Testis (tissue), 3 donors: ENCODE data around the gene SIX5. TPM values are rescaled to one million over a fixed set of nuclear protein-coding genes. Genes with fewer than 3 reads are reported as not detected.

ENCODE experiments used
- DNase-seq: peaks from one replicate; pipeline ENCODE4 v3.0.0-alpha.2; 2019
- H3K27ac ChIP-seq, 2 donors: fragments of 200-600 bp; sonication (generic); one replicate each; pipeline ENCODE4 v1.5.1; 2019
- H3K27me3 ChIP-seq: fragments of 200-600 bp; sonication (generic); one replicate; pipeline ENCODE4 v1.5.1; 2019
- H3K36me3 ChIP-seq: fragments of 200-600 bp; sonication (generic); one replicate; pipeline ENCODE4 v1.5.1; 2017; ENCODE audit warnings: low read depth; ENCODE audit errors: missing control alignments
- H3K4me1 ChIP-seq: fragments of 200-600 bp; sonication (generic); one replicate; pipeline ENCODE4 v1.5.1; 2019
- H3K4me3 ChIP-seq, 2 donors: fragments of 200-600 bp; sonication (generic); one replicate each; pipeline ENCODE4 v1.5.1; 2017 to 2019
- H3K9me3 ChIP-seq: fragments of 200-600 bp; sonication (generic); one replicate; pipeline ENCODE4 v1.5.1; 2017
- POLR2A ChIP-seq: fragments of 450-650 bp; IDR thresholded peaks from one replicate; pipeline ENCODE4 v1.6.1; 2017; ENCODE audit warnings: antibody characterized with exemption, mild to moderate bottlenecking, moderate library complexity
- WGBS, 2 donors: methylation state at CpG; one replicate each; pipeline ENCODE4 v1.1.5; 2018; 5-methylcytosine and 5-hydroxymethylcytosine counted together
- intact Hi-C: fragments of 100-400 bp; cut with DNase I; formaldehyde crosslinking; loops from one replicate; pipeline ENCODE4 v1.15.1; 2023; ENCODE audit warnings: low total_unique reads
- polyA plus RNA-seq: library from polyadenylated mRNA; stranded (reverse); fragments of 350-450 nt; fragmentation: Illumina TruSeq; extraction: RNeasy Lipid Tissue Mini Kit (QIAGEN cat#74804); gene quantifications from one replicate; pipeline ENCODE4 v1.2.3, GENCODE V29; 2014; ENCODE audit warnings: low read depth, low replicate concordance; ENCODE audit not compliant: insufficient read depth
- total RNA-seq, 2 donors: library from RNA; depleted of rRNA; stranded (reverse); fragments of >200 nt; gene quantifications; one replicate each; pipeline ENCODE4 v1.2.3, GENCODE V29; 2016
- TF ChIP-seq, protein P1 (sequence below), 3 experiments: fragments of 450-650 bp in 2 of 3; fragments of 200-600 bp in 1 of 3; sonication (generic) in 1 of 3; IDR thresholded peaks; one replicate each; pipeline ENCODE4 v1.5.1; 2016 to 2019; ENCODE audit warnings: antibody characterized with exemption in 3 of 3, mild to moderate bottlenecking in 2 of 3, moderate library complexity in 1 of 3

Gene SIX5
- total and polyA plus RNA-seq, 3 donors from 2014 or later = 12.9 to 19.4 (median 16.1) TPM

DNA sequence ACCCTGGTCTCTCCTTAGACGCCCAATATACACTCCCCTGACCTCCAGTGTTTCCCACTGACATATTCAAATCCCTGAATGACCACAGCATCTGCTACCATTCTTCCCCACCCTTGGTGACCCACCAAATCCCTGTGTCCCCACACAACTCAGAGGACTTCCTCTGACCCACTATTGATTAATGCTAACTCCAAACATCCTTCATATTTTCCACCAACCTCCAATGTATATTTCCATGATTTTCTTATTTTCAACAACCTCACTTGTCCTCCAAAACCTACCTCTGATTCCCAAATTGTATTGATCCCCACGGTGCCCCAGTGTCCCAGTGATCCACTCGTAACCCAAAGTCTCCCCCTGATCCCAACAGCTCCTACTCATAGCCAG, 24.1 kb upstream of the SIX5 start:
- 40 to 45% methylated on average over 3 of the region's 3 CpGs for WGBS, 2 donors
- Histone ChIP-seq H3K27me3 (no peaks in the 10 kb centered on the region), H3K4me3 (no peak overlapping the region), H3K4me1 (peaks cover 15% of the 10 kb centered on the region), H3K9me3 (no peaks in the 10 kb centered on the region), H3K27ac (no peak overlapping the region), H3K36me3 (no peaks in the 10 kb centered on the region)
- no peak for TF ChIP-seq POLR2A
- TF ChIP-seq, protein P1, sequence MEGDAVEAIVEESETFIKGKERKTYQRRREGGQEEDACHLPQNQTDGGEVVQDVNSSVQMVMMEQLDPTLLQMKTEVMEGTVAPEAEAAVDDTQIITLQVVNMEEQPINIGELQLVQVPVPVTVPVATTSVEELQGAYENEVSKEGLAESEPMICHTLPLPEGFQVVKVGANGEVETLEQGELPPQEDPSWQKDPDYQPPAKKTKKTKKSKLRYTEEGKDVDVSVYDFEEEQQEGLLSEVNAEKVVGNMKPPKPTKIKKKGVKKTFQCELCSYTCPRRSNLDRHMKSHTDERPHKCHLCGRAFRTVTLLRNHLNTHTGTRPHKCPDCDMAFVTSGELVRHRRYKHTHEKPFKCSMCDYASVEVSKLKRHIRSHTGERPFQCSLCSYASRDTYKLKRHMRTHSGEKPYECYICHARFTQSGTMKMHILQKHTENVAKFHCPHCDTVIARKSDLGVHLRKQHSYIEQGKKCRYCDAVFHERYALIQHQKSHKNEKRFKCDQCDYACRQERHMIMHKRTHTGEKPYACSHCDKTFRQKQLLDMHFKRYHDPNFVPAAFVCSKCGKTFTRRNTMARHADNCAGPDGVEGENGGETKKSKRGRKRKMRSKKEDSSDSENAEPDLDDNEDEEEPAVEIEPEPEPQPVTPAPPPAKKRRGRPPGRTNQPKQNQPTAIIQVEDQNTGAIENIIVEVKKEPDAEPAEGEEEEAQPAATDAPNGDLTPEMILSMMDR (IDR thresholded peaks at IDR 0.05) = no peak
- intact Hi-C loops = no loop called here
- no peak for DNase-seq

DNA sequence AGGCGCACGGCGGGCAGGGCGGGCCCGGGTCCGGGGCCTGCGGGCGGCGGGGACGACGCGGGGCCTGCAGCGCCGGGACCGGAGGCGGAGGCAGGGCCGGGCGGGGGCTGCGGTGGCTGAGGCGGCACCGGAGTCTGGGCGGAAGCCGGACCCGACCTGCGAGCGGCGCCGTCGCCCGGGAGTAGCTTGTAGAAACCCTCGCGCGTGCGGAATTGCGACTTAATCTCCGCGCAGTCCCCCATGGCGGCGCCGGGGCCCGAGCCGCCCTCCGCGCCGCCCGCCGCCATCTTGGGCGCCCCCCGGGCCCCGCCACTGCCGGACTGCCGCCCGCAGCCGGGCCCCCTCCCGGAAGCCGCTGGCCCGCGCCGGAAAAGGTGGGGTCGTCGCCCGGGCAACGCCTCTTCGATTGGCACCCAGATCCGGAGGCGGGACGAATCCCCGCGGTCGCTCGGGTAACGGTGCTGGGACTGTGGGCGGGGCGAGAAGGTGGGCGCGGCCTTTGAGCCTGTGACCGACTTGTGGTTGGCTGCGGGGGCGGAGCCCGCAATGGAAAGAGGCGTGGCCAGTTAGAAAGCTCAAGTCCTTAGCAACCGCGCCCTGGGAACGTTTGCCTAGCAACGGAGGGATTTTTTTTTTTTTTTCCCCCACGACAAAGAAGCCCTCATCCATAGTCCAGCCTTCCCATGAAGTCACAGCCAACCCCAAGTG, 23.6 kb upstream of the SIX5 start, which contains the start of gene DMWD:
TSS of gene DMWD (minus strand) at position 376 of the 708 bp plus-strand sequence. CDS start at position 287, 89 bp downstream.
- Histone ChIP-seq H3K36me3 (no peaks in the 10 kb centered on the region), H3K4me3 (peak within 1 kb of the TSS; percentile 52 to 91), H3K9me3 (no peaks in the 10 kb centered on the region), H3K4me1 (peaks cover 15% of the 10 kb centered on the region), H3K27ac (peak within 1 kb of the TSS in 1 of 2 donors; percentile 80), H3K27me3 (no peaks in the 10 kb centered on the region)
- intact Hi-C loops = no loop called here
- DNase-seq = peak; percentile 100
- WGBS, 2 donors = 0 to 1% methylated on average over 8 to 69 of the region's 86 CpGs
- peak; percentile 13 for TF ChIP-seq POLR2A
- TF ChIP-seq, protein P1 (IDR thresholded peaks at IDR 0.05) = no peak

DNA sequence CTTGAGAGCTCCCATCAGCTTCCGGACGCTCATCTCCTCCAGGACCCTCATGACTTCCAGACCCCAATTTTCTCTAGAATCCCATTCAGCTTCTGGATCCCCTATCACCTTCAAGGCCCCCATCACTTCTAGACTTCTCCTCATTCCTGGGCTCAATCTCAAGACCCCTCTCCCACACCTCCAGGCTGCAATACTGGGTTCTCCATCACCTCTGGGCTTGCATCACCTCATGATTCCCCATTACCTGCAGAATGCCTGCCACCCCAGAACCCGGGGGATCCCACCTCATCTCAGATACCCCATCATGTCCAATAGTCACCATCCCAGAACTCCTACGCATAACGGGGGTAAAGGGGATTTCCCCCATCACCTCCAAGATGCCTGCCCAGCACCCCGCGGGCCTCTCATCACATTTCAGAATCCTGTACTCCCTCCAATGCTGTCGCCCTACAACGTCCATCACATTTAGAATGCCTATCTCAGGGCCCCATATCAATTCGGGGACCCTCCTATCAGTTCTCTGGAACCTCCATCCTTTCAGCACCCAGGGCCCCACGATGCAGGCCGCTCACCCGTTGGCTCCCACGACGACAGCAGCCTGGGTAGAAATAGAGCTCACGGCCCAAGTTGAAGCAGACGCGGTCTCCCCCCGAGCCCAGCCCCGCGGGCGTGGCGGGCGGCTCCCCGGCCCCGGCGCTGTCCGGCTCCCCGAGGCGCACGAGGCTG, 22.9 kb upstream of the SIX5 start:
- Histone ChIP-seq H3K36me3 (no peaks in the 10 kb centered on the region), H3K9me3 (no peaks in the 10 kb centered on the region), H3K27ac (peak overlapping the region in 1 of 2 donors; percentile 80), H3K27me3 (no peaks in the 10 kb centered on the region), H3K4me3 (peak overlapping the region; percentile 52 to 91), H3K4me1 (peaks cover 15% of the 10 kb centered on the region)
- intact Hi-C loops = no loop called here
- DNase-seq = no peak
- TF ChIP-seq POLR2A = no peak
- TF ChIP-seq, protein P1 (IDR thresholded peaks at IDR 0.05) = no peak
- WGBS, 2 donors = 3 to 9% methylated on average over 11 to 30 of the region's 31 CpGs

DNA sequence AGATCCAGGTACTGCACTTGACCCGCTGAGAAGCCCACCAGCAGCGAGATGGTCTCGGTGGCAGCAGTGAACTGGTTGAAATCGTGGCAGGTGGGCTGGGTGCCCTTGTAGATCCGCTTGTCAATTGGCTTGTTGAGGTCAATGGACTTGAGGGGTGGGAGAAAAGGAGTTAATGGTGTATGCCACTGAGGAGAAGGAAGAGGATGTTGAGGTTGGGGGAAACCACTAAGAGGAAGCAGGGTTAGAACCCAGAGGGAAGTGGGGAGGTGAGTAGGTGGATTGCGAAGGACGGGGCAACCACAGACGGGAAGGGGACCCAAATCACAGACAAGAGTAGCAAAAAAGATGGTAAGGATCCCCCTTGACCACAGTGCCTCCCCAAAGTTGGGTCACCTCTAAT, 21.9 kb upstream of the SIX5 start:
- Histone ChIP-seq H3K4me3 (no peak overlapping the region), H3K27me3 (no peaks in the 10 kb centered on the region), H3K4me1 (peaks cover 15% of the 10 kb centered on the region), H3K9me3 (no peaks in the 10 kb centered on the region), H3K27ac (no peak overlapping the region), H3K36me3 (no peaks in the 10 kb centered on the region)
- TF ChIP-seq POLR2A = no peak
- TF ChIP-seq, protein P1 (IDR thresholded peaks at IDR 0.05) = no peak
- intact Hi-C loops = no loop called here
- WGBS, 2 donors = 82 to 85% methylated on average over 8 of the region's 8 CpGs
- DNase-seq = no peak
